K562 (cell line): Measurements from ENCODE around the gene BHLHE40. TPM values are rescaled to one million over a fixed set of nuclear protein-coding genes. Genes with fewer than 3 reads are reported as not detected.
A peak's percentile ranks its signal among the peaks of the same experiment; 100 is the strongest.

Source experiments
- DNMT1 ChIP-seq: fragments of 450-650 bp; IDR thresholded peaks from 2 replicates; pipeline ENCODE4 v1.6.1; 2016; ENCODE audit warnings: antibody characterized with exemption, mild to moderate bottlenecking
- ELF4 ChIP-seq: fragments of 450-650 bp; formaldehyde crosslinking; IDR thresholded peaks from 2 replicates; pipeline ENCODE4 v1.4.0; 2022; ENCODE audit warnings: missing genetic modification characterization
- FOXJ3 ChIP-seq: sonication (generic); formaldehyde crosslinking; IDR thresholded peaks from 2 replicates; pipeline ENCODE4 v1.4.0; 2020; ENCODE audit warnings: mild to moderate bottlenecking, missing genetic modification reagents
- HDAC3 ChIP-seq: fragments of 450-650 bp; IDR thresholded peaks from 2 replicates; pipeline ENCODE4 v1.6.1; 2018; ENCODE audit warnings: borderline replicate concordance, mild to moderate bottlenecking, moderate library complexity; ENCODE audit not compliant: partially characterized antibody
- HIVEP1 ChIP-seq: fragments of 250-450 bp; sonication (Bioruptor Pico); IDR thresholded peaks from 2 replicates; pipeline ENCODE4 v1.4.0; 2020; ENCODE audit warnings: mild to moderate bottlenecking
- KLF10 ChIP-seq: fragments of 250-450 bp; sonication (Bioruptor Pico); IDR thresholded peaks from 2 replicates; pipeline ENCODE4 v1.6.1; 2021; ENCODE audit warnings: matching md5 sums
- NFIC ChIP-seq: fragments of 450-650 bp; IDR thresholded peaks from 2 replicates; pipeline ENCODE4 v1.6.1; 2017; ENCODE audit warnings: mild to moderate bottlenecking, inconsistent platforms
- NFYB ChIP-seq: IDR thresholded peaks from 2 replicates; pipeline ENCODE4 v1.6.1; 2011; ENCODE audit warnings: mild to moderate bottlenecking, moderate library complexity; ENCODE audit not compliant: insufficient read length; ENCODE audit errors: extremely low read depth
- NR1H2 ChIP-seq: sonication (generic); formaldehyde crosslinking; IDR thresholded peaks from 2 replicates; pipeline ENCODE4 v1.4.0; 2020; ENCODE audit warnings: mild to moderate bottlenecking, missing genetic modification reagents
- RHOXF2B ChIP-seq: fragments of 250-450 bp; sonication (Bioruptor Pico); conservative IDR thresholded peaks from 2 replicates; pipeline ENCODE4 v1.5.1; 2021
- ZNF174 ChIP-seq: fragments of 250-450 bp; sonication (Bioruptor Pico); IDR thresholded peaks from 2 replicates; pipeline ENCODE4 v1.4.0; 2020; ENCODE audit warnings: mild to moderate bottlenecking
- ZNF197 ChIP-seq: fragments of 200-800 bp; sonication (Bioruptor generic); IDR thresholded peaks from 2 replicates; pipeline ENCODE4 v1.6.1; 2016; ENCODE audit warnings: low read depth, missing genetic modification characterization, missing compliant biosample characterization
- ZNF263 ChIP-seq: sonication (generic); formaldehyde crosslinking; IDR thresholded peaks from 2 replicates; pipeline ENCODE4 v1.8.0; 2022; ENCODE audit warnings: mild to moderate bottlenecking, missing genetic modification reagents, borderline replicate concordance
- ZNF282 ChIP-seq: sonication (generic); formaldehyde crosslinking; IDR thresholded peaks from 2 replicates; pipeline ENCODE4 v1.8.1; 2023; ENCODE audit warnings: missing genetic modification reagents
- ZNF592 ChIP-seq: fragments of 450-650 bp; IDR thresholded peaks from 2 replicates; pipeline ENCODE4 v1.6.1; 2017; ENCODE audit warnings: antibody characterized with exemption, mild to moderate bottlenecking
- polyA plus RNA-seq, 8 experiments: library from polyadenylated mRNA; depleted of rRNA in 4 of 8; stranded (reverse) in 5 of 8; unstranded in 3 of 8; fragments of >200 nt; fragmentation: Nextera tagmentation in 2 of 8; fragmentation: Illumina TruSeq in 1 of 8; extraction: Ambion mirVana in 2 of 8; extraction: Trizol in 1 of 8; gene quantifications; 2 replicates each; pipeline versions ENCODE4 v1.2.1 to v1.2.3, GENCODE V29; 2011 to 2014; ENCODE audit warnings: inconsistent platforms in 1 of 8, missing spikeins in 1 of 8
- total RNA-seq, 7 experiments: library from RNA; depleted of rRNA in 6 of 7; stranded (reverse); fragments of >200 nt in 6 of 7; fragmentation: Illumina TruSeq in 2 of 7; extraction: Trizol in 2 of 7; gene quantifications; 2 replicates each; pipeline versions ENCODE4 v1.2.1 to v1.2.3, GENCODE V29; 2011 to 2021; ENCODE audit warnings: low replicate concordance in 1 of 7
- TF ChIP-seq, protein P1 (sequence below): fragments of 250-450 bp; sonication (Bioruptor Pico); IDR thresholded peaks from 2 replicates; pipeline ENCODE4 v1.4.0; 2020
- TF ChIP-seq, protein P2 (sequence below): fragments of 250-450 bp; sonication (Bioruptor Pico); IDR thresholded peaks from 2 replicates; pipeline ENCODE4 v1.8.0; 2022; ENCODE audit warnings: moderate library complexity, mild to moderate bottlenecking, inconsistent platforms

The BHLHE40 gene
- total and polyA plus RNA-seq, 9 of the 15 experiments (the other 6 are each of a cell fraction or from before 2014, with no cell fraction given) = 12.0 to 83.9 (median 31.4) TPM

DNA sequence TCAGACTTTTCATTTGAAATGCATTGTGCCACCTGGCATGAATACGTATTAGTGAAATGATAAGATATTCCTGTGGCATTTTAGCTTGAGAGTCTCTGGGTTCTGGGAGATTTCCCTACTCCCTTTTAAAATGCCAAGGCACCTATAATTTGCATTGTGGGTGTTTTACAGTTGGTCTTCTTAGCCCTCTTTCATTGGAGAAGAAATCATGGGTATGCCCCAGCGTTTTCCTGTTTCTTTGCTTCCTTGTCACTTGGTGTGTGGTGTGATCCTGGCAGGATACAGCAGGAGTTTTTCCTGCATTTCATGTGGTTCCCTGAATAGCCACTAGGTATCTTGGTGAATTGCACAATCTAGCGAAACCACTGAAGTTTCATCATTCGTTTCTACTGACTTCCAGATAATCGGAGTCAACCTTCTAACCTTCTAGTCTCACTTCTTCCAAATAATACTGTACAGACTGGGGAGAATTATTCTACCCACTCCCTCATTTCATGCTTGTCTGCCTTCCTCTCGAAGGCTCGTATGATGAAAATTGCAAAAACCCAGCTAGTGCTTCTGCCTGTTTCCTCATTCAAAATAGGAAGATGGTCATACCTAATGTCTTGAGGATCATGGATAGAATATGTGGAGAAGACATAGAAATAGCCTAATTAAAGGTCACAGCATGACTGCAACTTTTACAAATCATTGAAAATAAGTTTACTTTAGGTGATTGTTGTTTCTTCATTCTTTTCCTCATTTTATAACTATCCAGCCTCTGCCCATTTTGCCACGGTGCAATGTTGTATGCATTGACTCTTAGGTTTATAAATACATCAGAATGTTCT is 2.6 kb downstream of the BHLHE40 start (continued):
- no peak for TF ChIP-seq HDAC3
- no peak for TF ChIP-seq NFYB
- TF ChIP-seq, protein P1, sequence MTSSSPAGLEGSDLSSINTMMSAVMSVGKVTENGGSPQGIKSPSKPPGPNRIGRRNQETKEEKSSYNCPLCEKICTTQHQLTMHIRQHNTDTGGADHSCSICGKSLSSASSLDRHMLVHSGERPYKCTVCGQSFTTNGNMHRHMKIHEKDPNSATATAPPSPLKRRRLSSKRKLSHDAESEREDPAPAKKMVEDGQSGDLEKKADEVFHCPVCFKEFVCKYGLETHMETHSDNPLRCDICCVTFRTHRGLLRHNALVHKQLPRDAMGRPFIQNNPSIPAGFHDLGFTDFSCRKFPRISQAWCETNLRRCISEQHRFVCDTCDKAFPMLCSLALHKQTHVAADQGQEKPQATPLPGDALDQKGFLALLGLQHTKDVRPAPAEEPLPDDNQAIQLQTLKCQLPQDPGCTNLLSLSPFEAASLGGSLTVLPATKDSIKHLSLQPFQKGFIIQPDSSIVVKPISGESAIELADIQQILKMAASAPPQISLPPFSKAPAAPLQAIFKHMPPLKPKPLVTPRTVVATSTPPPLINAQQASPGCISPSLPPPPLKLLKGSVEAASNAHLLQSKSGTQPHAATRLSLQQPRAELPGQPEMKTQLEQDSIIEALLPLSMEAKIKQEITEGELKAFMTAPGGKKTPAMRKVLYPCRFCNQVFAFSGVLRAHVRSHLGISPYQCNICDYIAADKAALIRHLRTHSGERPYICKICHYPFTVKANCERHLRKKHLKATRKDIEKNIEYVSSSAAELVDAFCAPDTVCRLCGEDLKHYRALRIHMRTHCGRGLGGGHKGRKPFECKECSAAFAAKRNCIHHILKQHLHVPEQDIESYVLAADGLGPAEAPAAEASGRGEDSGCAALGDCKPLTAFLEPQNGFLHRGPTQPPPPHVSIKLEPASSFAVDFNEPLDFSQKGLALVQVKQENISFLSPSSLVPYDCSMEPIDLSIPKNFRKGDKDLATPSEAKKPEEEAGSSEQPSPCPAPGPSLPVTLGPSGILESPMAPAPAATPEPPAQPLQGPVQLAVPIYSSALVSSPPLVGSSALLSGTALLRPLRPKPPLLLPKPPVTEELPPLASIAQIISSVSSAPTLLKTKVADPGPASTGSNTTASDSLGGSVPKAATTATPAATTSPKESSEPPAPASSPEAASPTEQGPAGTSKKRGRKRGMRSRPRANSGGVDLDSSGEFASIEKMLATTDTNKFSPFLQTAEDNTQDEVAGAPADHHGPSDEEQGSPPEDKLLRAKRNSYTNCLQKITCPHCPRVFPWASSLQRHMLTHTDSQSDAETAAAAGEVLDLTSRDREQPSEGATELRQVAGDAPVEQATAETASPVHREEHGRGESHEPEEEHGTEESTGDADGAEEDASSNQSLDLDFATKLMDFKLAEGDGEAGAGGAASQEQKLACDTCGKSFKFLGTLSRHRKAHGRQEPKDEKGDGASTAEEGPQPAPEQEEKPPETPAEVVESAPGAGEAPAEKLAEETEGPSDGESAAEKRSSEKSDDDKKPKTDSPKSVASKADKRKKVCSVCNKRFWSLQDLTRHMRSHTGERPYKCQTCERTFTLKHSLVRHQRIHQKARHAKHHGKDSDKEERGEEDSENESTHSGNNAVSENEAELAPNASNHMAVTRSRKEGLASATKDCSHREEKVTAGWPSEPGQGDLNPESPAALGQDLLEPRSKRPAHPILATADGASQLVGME = no peak; the same call in 1 of the 2 replicates
- no peak for TF ChIP-seq RHOXF2B (CRISPR knock-in tag)
- TF ChIP-seq, protein P2, sequence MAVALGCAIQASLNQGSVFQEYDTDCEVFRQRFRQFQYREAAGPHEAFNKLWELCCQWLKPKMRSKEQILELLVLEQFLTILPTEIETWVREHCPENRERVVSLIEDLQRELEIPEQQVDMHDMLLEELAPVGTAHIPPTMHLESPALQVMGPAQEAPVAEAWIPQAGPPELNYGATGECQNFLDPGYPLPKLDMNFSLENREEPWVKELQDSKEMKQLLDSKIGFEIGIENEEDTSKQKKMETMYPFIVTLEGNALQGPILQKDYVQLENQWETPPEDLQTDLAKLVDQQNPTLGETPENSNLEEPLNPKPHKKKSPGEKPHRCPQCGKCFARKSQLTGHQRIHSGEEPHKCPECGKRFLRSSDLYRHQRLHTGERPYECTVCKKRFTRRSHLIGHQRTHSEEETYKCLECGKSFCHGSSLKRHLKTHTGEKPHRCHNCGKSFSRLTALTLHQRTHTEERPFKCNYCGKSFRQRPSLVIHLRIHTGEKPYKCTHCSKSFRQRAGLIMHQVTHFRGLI (CRISPR knock-in tag) = no peak
- no peak for TF ChIP-seq KLF10 (CRISPR knock-in tag)
- no peak for TF ChIP-seq ZNF282 (CRISPR knock-in tag)
- TF ChIP-seq ZNF174 = no peak
- no peak for TF ChIP-seq ZNF263 (CRISPR knock-in tag)
- no peak for TF ChIP-seq FOXJ3
- no peak for TF ChIP-seq NFIC
- no peak for TF ChIP-seq HIVEP1 (CRISPR knock-in tag)
- no peak for TF ChIP-seq ZNF592
- TF ChIP-seq ZNF197 (CRISPR knock-in tag) = no peak
- TF ChIP-seq ELF4 = no peak
- TF ChIP-seq NR1H2 (CRISPR knock-in tag) = no peak
- 0 out of 2 replicates have a peak, but pooled peaks have one; percentile 30 for TF ChIP-seq DNMT1
